ENCODE results near the gene ACTR10.
A peak's percentile ranks its signal among the peaks of the same experiment; 100 is the strongest.

ACTR10 gene

GRCh38 chr14:58274881-58275280 lies 74.9 kb downstream of the ACTR10 start (continued):
- no peak for TF ChIP-seq KLF16 (tag by site-specific recombination; IDR thresholded peaks at IDR 0.05)
- no peak for TF ChIP-seq ZNF677 (tag by site-specific recombination; IDR thresholded peaks at IDR 0.05)
- TF ChIP-seq ZNF274 (IDR thresholded peaks at IDR 0.05; ENCODE audit: low read length) = no peak
- no peak for TF ChIP-seq ZNF274 (tag by site-specific recombination; IDR thresholded peaks at IDR 0.05; ENCODE audit: borderline replicate concordance)

- Histone ChIP-seq H3K4me3 (ENCODE audit: low read depth, low read length) (no peak overlapping the region), H3K4me1 (ENCODE audit: control insufficient read depth, insufficient read depth, low read length) (no peaks in the 10 kb centered on the region; the same call in 1 of the 2 replicates), H3K27ac (ENCODE audit: extremely low read depth, low read depth, low read length) (no peak overlapping the region), H3K9me3 (ENCODE audit: control insufficient read depth, insufficient read depth, low read depth, low read length) (no peaks in the 10 kb centered on the region), H3K36me3 (ENCODE audit: control insufficient read depth in 2 of 2, insufficient read depth in 1 of 2, low read length in 2 of 2) (peaks cover 58 to 73% of the 10 kb centered on the region in 2 experiments)
- CTCF ChIA-PET = interaction anchor here (1.0 to 1.5 kb wide), 2 partner anchors 63 to 120 kb away, joined by 3 to 4 read pairs; partner anchors contain the start of gene TOMM20L
- no peak for TF ChIP-seq ZNF521 (tag by site-specific recombination; IDR thresholded peaks at IDR 0.05)
- TF ChIP-seq SP2 (tag by site-specific recombination; IDR thresholded peaks at IDR 0.05) = no peak
- no peak for TF ChIP-seq ZNF560 (tag by site-specific recombination; IDR thresholded peaks at IDR 0.05; ENCODE audit: borderline replicate concordance)
- peak; percentile 34; the same call in 1 of the 2 replicates for TF ChIP-seq PRDM1 (tag by site-specific recombination; IDR thresholded peaks at IDR 0.05)
- TF ChIP-seq, protein P1, sequence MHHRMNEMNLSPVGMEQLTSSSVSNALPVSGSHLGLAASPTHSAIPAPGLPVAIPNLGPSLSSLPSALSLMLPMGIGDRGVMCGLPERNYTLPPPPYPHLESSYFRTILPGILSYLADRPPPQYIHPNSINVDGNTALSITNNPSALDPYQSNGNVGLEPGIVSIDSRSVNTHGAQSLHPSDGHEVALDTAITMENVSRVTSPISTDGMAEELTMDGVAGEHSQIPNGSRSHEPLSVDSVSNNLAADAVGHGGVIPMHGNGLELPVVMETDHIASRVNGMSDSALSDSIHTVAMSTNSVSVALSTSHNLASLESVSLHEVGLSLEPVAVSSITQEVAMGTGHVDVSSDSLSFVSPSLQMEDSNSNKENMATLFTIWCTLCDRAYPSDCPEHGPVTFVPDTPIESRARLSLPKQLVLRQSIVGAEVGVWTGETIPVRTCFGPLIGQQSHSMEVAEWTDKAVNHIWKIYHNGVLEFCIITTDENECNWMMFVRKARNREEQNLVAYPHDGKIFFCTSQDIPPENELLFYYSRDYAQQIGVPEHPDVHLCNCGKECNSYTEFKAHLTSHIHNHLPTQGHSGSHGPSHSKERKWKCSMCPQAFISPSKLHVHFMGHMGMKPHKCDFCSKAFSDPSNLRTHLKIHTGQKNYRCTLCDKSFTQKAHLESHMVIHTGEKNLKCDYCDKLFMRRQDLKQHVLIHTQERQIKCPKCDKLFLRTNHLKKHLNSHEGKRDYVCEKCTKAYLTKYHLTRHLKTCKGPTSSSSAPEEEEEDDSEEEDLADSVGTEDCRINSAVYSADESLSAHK (tag by site-specific recombination; IDR thresholded peaks at IDR 0.05) = no peak
- no peak for TF ChIP-seq KLF7 (tag by site-specific recombination; IDR thresholded peaks at IDR 0.05; ENCODE audit: borderline replicate concordance)
- TF ChIP-seq YY2 (tag by site-specific recombination; IDR thresholded peaks at IDR 0.05) = no peak
- no peak for TF ChIP-seq ZNF354C (tag by site-specific recombination; IDR thresholded peaks at IDR 0.05; ENCODE audit: borderline replicate concordance, low read depth)
- POLR2A ChIA-PET = interaction anchor here (0.5 to 1.1 kb wide), 3 partner anchors 16 to 22 kb away, joined by 3 to 5 read pairs (median 3); partner anchors contain the start of gene ARID4A
These were observed 75.7 kb downstream of the ACTR10 start for GRCh38 chr14:58275527-58276190.

DNA sequence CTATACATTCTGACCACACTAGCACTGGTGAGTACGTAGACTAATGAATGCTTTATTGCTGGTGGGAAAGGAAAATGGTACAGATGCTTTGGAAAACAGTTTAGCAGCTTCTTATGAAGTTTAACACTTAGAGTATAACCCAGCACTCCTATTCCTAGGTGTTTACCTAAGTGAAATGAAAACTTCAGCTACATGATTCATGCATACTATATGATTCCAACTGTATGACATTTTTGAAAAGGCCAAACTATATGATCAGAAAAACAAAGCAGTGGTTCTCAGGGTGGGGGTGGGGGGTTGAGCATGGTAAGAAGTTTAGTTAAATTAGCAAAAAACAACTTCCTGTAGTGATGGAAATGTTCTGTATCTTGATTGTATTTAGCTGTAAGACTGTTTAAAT lies 76.3 kb downstream of the ACTR10 start:
- Histone ChIP-seq H3K36me3 (ENCODE audit: control insufficient read depth in 2 of 2, insufficient read depth in 1 of 2, low read length in 2 of 2) (peaks cover 54 to 68% of the 10 kb centered on the region in 2 experiments), H3K9me3 (ENCODE audit: control insufficient read depth, insufficient read depth, low read depth, low read length) (no peaks in the 10 kb centered on the region), H3K4me3 (ENCODE audit: low read depth, low read length) (no peak overlapping the region), H3K4me1 (ENCODE audit: control insufficient read depth, insufficient read depth, low read length) (peaks cover 3% of the 10 kb centered on the region), H3K27ac (ENCODE audit: extremely low read depth, low read depth, low read length) (no peak overlapping the region)
- ChIA-PET POLR2A (interaction anchor here (0.5 to 1.1 kb wide), 2 partner anchors 15 to 22 kb away, joined by 3 to 5 read pairs; partner anchors contain the start of gene ARID4A), CTCF (interaction anchor here (1.0 to 1.5 kb wide), 2 partner anchors 62 to 119 kb away, joined by 3 to 4 read pairs; partner anchors contain the start of gene TOMM20L)
- TF ChIP-seq ZFP3 (tag by site-specific recombination; IDR thresholded peaks at IDR 0.05; ENCODE audit: low read depth) (no peak), ZNF354C (tag by site-specific recombination; IDR thresholded peaks at IDR 0.05; ENCODE audit: borderline replicate concordance, low read depth) (no peak), ZBTB7A (tag by site-specific recombination; IDR thresholded peaks at IDR 0.05; ENCODE audit: low read depth) (no peak), ZNF76 (tag by site-specific recombination; IDR thresholded peaks at IDR 0.05; ENCODE audit: borderline replicate concordance, low read depth) (no peak), MZF1 (tag by site-specific recombination; IDR thresholded peaks at IDR 0.05; ENCODE audit: borderline replicate concordance) (no peak), ZSCAN23 (tag by site-specific recombination; IDR thresholded peaks at IDR 0.05) (no peak)
- TF ChIP-seq, protein P2, sequence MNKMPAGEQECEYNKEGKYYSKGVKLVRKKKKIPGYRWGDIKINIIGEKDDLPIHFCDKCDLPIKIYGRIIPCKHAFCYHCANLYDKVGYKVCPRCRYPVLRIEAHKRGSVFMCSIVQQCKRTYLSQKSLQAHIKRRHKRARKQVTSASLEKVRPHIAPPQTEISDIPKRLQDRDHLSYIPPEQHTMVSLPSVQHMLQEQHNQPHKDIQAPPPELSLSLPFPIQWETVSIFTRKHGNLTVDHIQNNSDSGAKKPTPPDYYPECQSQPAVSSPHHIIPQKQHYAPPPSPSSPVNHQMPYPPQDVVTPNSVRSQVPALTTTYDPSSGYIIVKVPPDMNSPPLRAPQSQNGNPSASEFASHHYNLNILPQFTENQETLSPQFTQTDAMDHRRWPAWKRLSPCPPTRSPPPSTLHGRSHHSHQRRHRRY (tag by site-specific recombination; IDR thresholded peaks at IDR 0.05) = no peak
